ENCODE results near the gene SLC37A3.

Gene SLC37A3

GRCh38 chr7:140397784-140398750 is at the start of gene SLC37A3:
TSS of gene SLC37A3 (minus strand) at chr7:140398530. CDS start at chr7:140382526, 16,004 bp downstream.
- TF ChIP-seq CTCF (IDR thresholded peaks at IDR 0.05) = no peak
- peaks cover 11% of the 10 kb centered on the region for H3K36me3 Mint-ChIP-seq (ENCODE audit: low read depth)
- peak within 1 kb of the TSS; percentile 27 for H3K27ac Mint-ChIP-seq
- H3K4me1 Mint-ChIP-seq = peaks cover 16% of the 10 kb centered on the region
- H3K9me3 Mint-ChIP-seq = no peaks in the 10 kb centered on the region
- peaks cover 25% of the 10 kb centered on the region for H3K27me3 Mint-ChIP-seq (ENCODE audit: low read depth, poor library complexity)
- H3K4me3 Mint-ChIP-seq = peak within 1 kb of the TSS; percentile 96
- peak; percentile 93 for DNase-seq

- no peak overlapping the region for H3K27ac Mint-ChIP-seq
- H3K9me3 Mint-ChIP-seq = no peaks in the 10 kb centered on the region
- TF ChIP-seq CTCF (IDR thresholded peaks at IDR 0.05) = no peak
- H3K4me3 Mint-ChIP-seq = no peak overlapping the region
- H3K4me1 Mint-ChIP-seq = peaks cover 4% of the 10 kb centered on the region
- DNase-seq = no peak
- peaks cover 3% of the 10 kb centered on the region for H3K27me3 Mint-ChIP-seq (ENCODE audit: low read depth, poor library complexity)
- peaks cover 12% of the 10 kb centered on the region for H3K36me3 Mint-ChIP-seq (ENCODE audit: low read depth)
These were observed 49.5 kb upstream of the SLC37A3 start for GRCh38 chr7:140447841-140448240.

- Mint-ChIP-seq H3K27ac (no peak overlapping the region), H3K9me3 (no peaks in the 10 kb centered on the region), H3K4me1 (no peaks in the 10 kb centered on the region)
These were observed 48.1 kb upstream of the SLC37A3 start for GRCh38 chr7:140446467-140446866.

GRCh38 chr7:140441519-140441918 is 43.2 kb upstream of the SLC37A3 start:
- no peaks in the 10 kb centered on the region for H3K4me1 Mint-ChIP-seq
- no peak overlapping the region for H3K4me3 Mint-ChIP-seq
- no peak for TF ChIP-seq CTCF (IDR thresholded peaks at IDR 0.05)
- H3K27me3 Mint-ChIP-seq (ENCODE audit: low read depth, poor library complexity) = no peaks in the 10 kb centered on the region
- no peaks in the 10 kb centered on the region for H3K9me3 Mint-ChIP-seq
- no peak for DNase-seq
- H3K36me3 Mint-ChIP-seq (ENCODE audit: low read depth) = peaks cover 1% of the 10 kb centered on the region
- H3K27ac Mint-ChIP-seq = no peak overlapping the region

More at GRCh38 chr7:140446467-140446866, 48.1 kb upstream of the SLC37A3 start:
- Mint-ChIP-seq H3K36me3 (ENCODE audit: low read depth) (peaks cover 6% of the 10 kb centered on the region), H3K4me3 (no peak overlapping the region), H3K27me3 (ENCODE audit: low read depth, poor library complexity) (peaks cover 3% of the 10 kb centered on the region)
- no peak for TF ChIP-seq CTCF (IDR thresholded peaks at IDR 0.05)
- no peak for DNase-seq

- no peaks in the 10 kb centered on the region for H3K4me1 Mint-ChIP-seq
- TF ChIP-seq CTCF (IDR thresholded peaks at IDR 0.05) = no peak
- H3K27ac Mint-ChIP-seq = no peak overlapping the region
- H3K36me3 Mint-ChIP-seq (ENCODE audit: low read depth) = no peaks in the 10 kb centered on the region
- no peak overlapping the region for H3K4me3 Mint-ChIP-seq
- H3K9me3 Mint-ChIP-seq = no peaks in the 10 kb centered on the region
- H3K27me3 Mint-ChIP-seq (ENCODE audit: low read depth, poor library complexity) = no peaks in the 10 kb centered on the region
- DNase-seq = no peak
These were observed 42.3 kb upstream of the SLC37A3 start for GRCh38 chr7:140440593-140440992.

All from nephron progenitor cell (in vitro differentiated cells).